IPS-18a (cell line): ENCODE data around the gene ZFPM1.
"Not testable (repeated sequence)": the region's sequence is repeated elsewhere in the genome, so short reads cannot be mapped to it uniquely, and the experiment has no call there.

ENCODE experiments used
- H3K27ac ChIP-seq: one replicate; pipeline ENCODE4 v1.5.1; 2013; ENCODE audit warnings: low read length
- H3K27me3 ChIP-seq: one replicate; pipeline ENCODE4 v1.6.1; 2013; ENCODE audit warnings: mild to moderate bottlenecking, low read length; ENCODE audit not compliant: control insufficient read depth, insufficient read depth
- H3K36me3 ChIP-seq: one replicate; pipeline ENCODE4 v1.6.1; 2013; ENCODE audit warnings: low read depth, low read length; ENCODE audit not compliant: control insufficient read depth
- H3K4me1 ChIP-seq: one replicate; pipeline ENCODE4 v1.6.1; 2013; ENCODE audit warnings: low read depth, low read length; ENCODE audit not compliant: control insufficient read depth
- H3K4me3 ChIP-seq: one replicate; pipeline ENCODE4 v1.5.1; 2013; ENCODE audit warnings: low read length
- H3K9ac ChIP-seq: one replicate; pipeline ENCODE4 v1.6.1; 2013; ENCODE audit warnings: mild to moderate bottlenecking, low read length, moderate library complexity
- H3K9me3 ChIP-seq: one replicate; pipeline ENCODE4 v1.6.1; 2013; ENCODE audit warnings: low read depth, low read length; ENCODE audit not compliant: control insufficient read depth

ZFPM1 gene

GRCh38 chr16:88465387-88465983, 12.4 kb downstream of the ZFPM1 start:
- Histone ChIP-seq H3K36me3 (no peaks in the 10 kb centered on the region), H3K27me3 (no peaks in the 10 kb centered on the region), H3K27ac (no peak overlapping the region), H3K9ac (no peak overlapping the region), H3K4me3 (no peak overlapping the region), H3K9me3 (no peaks in the 10 kb centered on the region), H3K4me1 (peaks cover 17% of the 10 kb centered on the region)

- no peak overlapping the region for H3K9ac ChIP-seq
- no peaks in the 10 kb centered on the region for H3K36me3 ChIP-seq
- H3K27ac ChIP-seq: no peak overlapping the region
- H3K4me3 ChIP-seq: no peak overlapping the region
- peaks cover 17% of the 10 kb centered on the region for H3K4me1 ChIP-seq
- H3K27me3 ChIP-seq: no peaks in the 10 kb centered on the region
- H3K9me3 ChIP-seq: no peaks in the 10 kb centered on the region
Observed at GRCh38 chr16:88466175-88466862, 13.2 kb downstream of the ZFPM1 start.

GRCh38 chr16:88466949-88467348, 13.9 kb downstream of the ZFPM1 start:
- H3K27ac ChIP-seq: no peak overlapping the region
- no peak overlapping the region for H3K4me3 ChIP-seq
- H3K9ac ChIP-seq: no peak overlapping the region
- peaks cover 10% of the 10 kb centered on the region for H3K4me1 ChIP-seq
- no peaks in the 10 kb centered on the region for H3K36me3 ChIP-seq
- no peaks in the 10 kb centered on the region for H3K9me3 ChIP-seq
- H3K27me3 ChIP-seq: no peaks in the 10 kb centered on the region

- no peak overlapping the region for H3K4me3 ChIP-seq
- no peak overlapping the region for H3K9ac ChIP-seq
- H3K27me3 ChIP-seq: no peaks in the 10 kb centered on the region
- H3K9me3 ChIP-seq: no peaks in the 10 kb centered on the region
- peaks cover 4% of the 10 kb centered on the region for H3K4me1 ChIP-seq
- H3K27ac ChIP-seq: no peak overlapping the region
- H3K36me3 ChIP-seq: no peaks in the 10 kb centered on the region
Observed at GRCh38 chr16:88467541-88467944, 14.5 kb downstream of the ZFPM1 start.

GRCh38 chr16:88468275-88469129, 15.4 kb downstream of the ZFPM1 start:
- Histone ChIP-seq H3K36me3 (no peaks in the 10 kb centered on the region), H3K27ac (no peak overlapping the region), H3K9ac (no peak overlapping the region), H3K4me3 (peak overlapping the region; percentile 40), H3K4me1 (peaks cover 3% of the 10 kb centered on the region), H3K27me3 (no peaks in the 10 kb centered on the region), H3K9me3 (no peaks in the 10 kb centered on the region)

- H3K4me1 ChIP-seq: peaks cover 3% of the 10 kb centered on the region
Observed at GRCh38 chr16:88469615-88470395, 16.7 kb downstream of the ZFPM1 start.

GRCh38 chr16:88470396-88470680, 17.3 kb downstream of the ZFPM1 start:
- not testable (repeated sequence) for H3K27me3 ChIP-seq, H3K9me3 ChIP-seq, H3K9ac ChIP-seq, H3K36me3 ChIP-seq, H3K4me1 ChIP-seq, H3K27ac ChIP-seq, H3K4me3 ChIP-seq

More at GRCh38 chr16:88469615-88470395, 16.7 kb downstream of the ZFPM1 start:
- no peaks in the 10 kb centered on the region for H3K27me3 ChIP-seq
- no peak overlapping the region for H3K4me3 ChIP-seq
- no peaks in the 10 kb centered on the region for H3K9me3 ChIP-seq
- no peak overlapping the region for H3K9ac ChIP-seq
- H3K36me3 ChIP-seq: no peaks in the 10 kb centered on the region
- no peak overlapping the region for H3K27ac ChIP-seq

GRCh38 chr16:88470696-88471095, 17.6 kb downstream of the ZFPM1 start:
- H3K9me3 ChIP-seq, H3K27me3 ChIP-seq, H3K27ac ChIP-seq, H3K9ac ChIP-seq, H3K4me3 ChIP-seq, H3K36me3 ChIP-seq, H3K4me1 ChIP-seq: not testable (repeated sequence)

- Histone ChIP-seq H3K9me3 (no peaks in the 10 kb centered on the region), H3K27me3 (no peaks in the 10 kb centered on the region), H3K36me3 (no peaks in the 10 kb centered on the region), H3K27ac (no peak overlapping the region), H3K4me3 (no peak overlapping the region), H3K4me1 (peaks cover 3% of the 10 kb centered on the region), H3K9ac (no peak overlapping the region)
Observed at GRCh38 chr16:88471115-88471514, 18.0 kb downstream of the ZFPM1 start.

GRCh38 chr16:88471575-88471974, 18.5 kb downstream of the ZFPM1 start:
- no peaks in the 10 kb centered on the region for H3K9me3 ChIP-seq
- H3K27me3 ChIP-seq: no peaks in the 10 kb centered on the region
- no peak overlapping the region for H3K9ac ChIP-seq
- H3K36me3 ChIP-seq: no peaks in the 10 kb centered on the region
- no peak overlapping the region for H3K27ac ChIP-seq
- peaks cover 3% of the 10 kb centered on the region for H3K4me1 ChIP-seq
- H3K4me3 ChIP-seq: no peak overlapping the region

- H3K27me3 ChIP-seq: no peaks in the 10 kb centered on the region
- no peaks in the 10 kb centered on the region for H3K36me3 ChIP-seq
- H3K27ac ChIP-seq: no peak overlapping the region
- no peak overlapping the region for H3K9ac ChIP-seq
- peaks cover 3% of the 10 kb centered on the region for H3K4me1 ChIP-seq
- no peaks in the 10 kb centered on the region for H3K9me3 ChIP-seq
- H3K4me3 ChIP-seq: no peak overlapping the region
Observed at GRCh38 chr16:88472069-88472468, 19.0 kb downstream of the ZFPM1 start.
